ENCODE data around the gene MED10. TPM values are rescaled to one million over a fixed set of nuclear protein-coding genes. Genes with fewer than 3 reads are reported as not detected.

The MED10 gene
- total RNA-seq, 6 donors from 2014 or later: 17.8 to 36.1 (median 29.1) TPM

- DNase-seq: no peak
- Histone ChIP-seq H3K4me1 (no peaks in the 10 kb centered on the region), H3K36me3 (no peaks in the 10 kb centered on the region), H3K27me3 (no peaks in the 10 kb centered on the region), H3K4me3 (no peak overlapping the region), H3K27ac (no peak overlapping the region), H3K9me3 (no peaks in the 10 kb centered on the region)
- no peak for TF ChIP-seq EP300 (IDR thresholded peaks at IDR 0.05)
- no peak for TF ChIP-seq POLR2AphosphoS5 (IDR thresholded peaks at IDR 0.05)
- no peak for TF ChIP-seq CTCF (IDR thresholded peaks at IDR 0.05)
- ATAC-seq (ENCODE audit: low FRiP score in 2 of 2): no peak
- 81 to 89% methylated on average over 14 of the region's 14 CpGs for WGBS, 2 donors
Observed at GRCh38 chr5:6342689-6343315, 35.5 kb downstream of the MED10 start.

GRCh38 chr5:6340100-6340499 is 38.2 kb downstream of the MED10 start:
- 88 to 95% methylated on average over 1 of the region's 1 CpG for WGBS, 2 donors
- TF ChIP-seq POLR2AphosphoS5 (IDR thresholded peaks at IDR 0.05): no peak
- TF ChIP-seq EP300 (IDR thresholded peaks at IDR 0.05): no peak
- TF ChIP-seq POLR2A (IDR thresholded peaks at IDR 0.05): no peak
- TF ChIP-seq CTCF (IDR thresholded peaks at IDR 0.05): no peak
- Histone ChIP-seq H3K27me3 (no peaks in the 10 kb centered on the region), H3K4me3 (no peak overlapping the region), H3K4me1 (no peaks in the 10 kb centered on the region), H3K27ac (no peak overlapping the region), H3K9me3 (no peaks in the 10 kb centered on the region), H3K36me3 (no peaks in the 10 kb centered on the region)
- no peak for ATAC-seq (ENCODE audit: low FRiP score in 2 of 2)
- DNase-seq: no peak

- no peaks in the 10 kb centered on the region for H3K36me3 ChIP-seq
- no peaks in the 10 kb centered on the region for H3K9me3 ChIP-seq
- H3K27ac ChIP-seq: no peak overlapping the region
- no peaks in the 10 kb centered on the region for H3K27me3 ChIP-seq
- no peaks in the 10 kb centered on the region for H3K4me1 ChIP-seq
- no peak overlapping the region for H3K4me3 ChIP-seq
- TF ChIP-seq EP300 (IDR thresholded peaks at IDR 0.05) (no peak), POLR2A (IDR thresholded peaks at IDR 0.05) (no peak), CTCF (IDR thresholded peaks at IDR 0.05) (no peak), POLR2AphosphoS5 (IDR thresholded peaks at IDR 0.05) (no peak)
- ATAC-seq (ENCODE audit: low FRiP score in 2 of 2): no peak
- WGBS, 2 donors: 96% methylated on average over 4 of the region's 4 CpGs; no CpG with 5 or more reads in 1 of the 2 donors
- no peak for DNase-seq
Observed at GRCh38 chr5:6338871-6339270, 39.5 kb downstream of the MED10 start.

GRCh38 chr5:6338135-6338534 is 40.2 kb downstream of the MED10 start:
- no peak for ATAC-seq (ENCODE audit: low FRiP score in 2 of 2)
- Histone ChIP-seq H3K27me3 (no peaks in the 10 kb centered on the region), H3K9me3 (no peaks in the 10 kb centered on the region), H3K36me3 (no peaks in the 10 kb centered on the region), H3K4me3 (no peak overlapping the region), H3K27ac (no peak overlapping the region), H3K4me1 (no peaks in the 10 kb centered on the region)
- TF ChIP-seq POLR2AphosphoS5 (IDR thresholded peaks at IDR 0.05) (no peak), EP300 (IDR thresholded peaks at IDR 0.05) (no peak), POLR2A (IDR thresholded peaks at IDR 0.05) (no peak), CTCF (IDR thresholded peaks at IDR 0.05) (no peak)
- no peak for DNase-seq
- 87 to 88% methylated on average over 3 of the region's 3 CpGs for WGBS, 2 donors
